GM18909 (cell line): Measurements from ENCODE around the gene PKN2.
"Not testable (repeated sequence)": the region's sequence is repeated elsewhere in the genome, so short reads cannot be mapped to it uniquely, and the experiment has no call there.

ENCODE experiments used
- ATAC-seq: cut with Tn5 transposase; IDR thresholded peaks from one replicate; pipeline ENCODE4 v1.9.1; 2021; ENCODE audit warnings: mild to moderate bottlenecking; ENCODE audit not compliant: unreplicated experiment, poor library complexity

Gene PKN2

DNA sequence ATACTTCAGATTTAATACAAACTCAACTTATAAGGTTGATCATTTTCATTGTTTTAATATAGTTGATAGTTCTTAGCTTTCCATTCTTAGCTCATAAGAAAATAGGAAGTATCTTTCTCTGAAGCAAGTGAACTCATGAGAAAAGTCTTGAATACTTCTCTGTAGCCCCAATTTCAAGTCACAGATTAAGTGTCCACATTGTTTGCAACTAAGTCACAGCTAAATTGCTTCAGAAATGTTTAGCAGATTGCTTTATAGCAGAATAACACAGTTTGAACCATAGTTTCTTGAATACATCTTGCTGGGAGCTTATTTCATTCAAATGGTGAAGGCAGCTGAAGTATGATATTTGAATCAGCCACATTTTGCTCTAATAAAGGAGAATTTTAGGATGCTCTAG, 10.6 kb upstream of the PKN2 start:
- ATAC-seq: no peak

DNA sequence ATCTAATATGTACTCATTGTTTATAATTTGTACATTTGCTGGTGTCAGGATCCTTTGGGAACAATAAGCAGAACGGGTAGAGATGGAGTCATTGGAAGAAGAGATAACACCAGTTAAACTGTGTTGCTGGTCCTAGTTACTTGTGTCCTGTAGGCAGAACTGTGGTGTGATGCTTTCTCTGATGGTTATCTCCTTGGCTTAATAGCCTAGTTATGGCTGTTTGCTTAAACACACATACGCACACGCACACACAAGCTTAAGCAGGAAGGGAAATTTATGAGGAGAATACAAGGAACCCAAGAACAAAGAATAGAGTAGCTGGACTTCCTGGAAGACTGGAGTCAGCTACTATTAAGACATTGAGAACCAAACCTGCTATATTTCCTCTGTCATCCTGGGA, 5.7 kb upstream of the PKN2 start:
- no peak for ATAC-seq

DNA sequence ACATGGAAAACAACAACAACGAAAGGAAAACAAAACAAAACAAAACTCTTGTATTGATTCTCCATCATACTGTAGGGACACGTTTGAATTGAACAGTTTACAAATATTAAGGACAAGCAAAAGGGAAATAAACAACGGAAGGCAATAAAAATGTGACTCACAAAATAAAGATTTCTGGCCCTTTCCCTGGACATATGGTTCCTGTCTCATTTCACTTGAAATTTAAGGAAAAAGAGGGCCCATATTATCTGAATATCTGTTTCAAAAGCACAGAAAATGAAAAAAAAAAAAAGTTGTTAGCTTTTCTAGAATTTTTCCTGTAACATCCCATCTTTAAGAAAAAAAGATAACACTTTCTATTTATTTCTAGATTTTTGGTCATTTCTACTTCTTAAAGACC, 3.6 kb upstream of the PKN2 start:
- no peak for ATAC-seq

DNA sequence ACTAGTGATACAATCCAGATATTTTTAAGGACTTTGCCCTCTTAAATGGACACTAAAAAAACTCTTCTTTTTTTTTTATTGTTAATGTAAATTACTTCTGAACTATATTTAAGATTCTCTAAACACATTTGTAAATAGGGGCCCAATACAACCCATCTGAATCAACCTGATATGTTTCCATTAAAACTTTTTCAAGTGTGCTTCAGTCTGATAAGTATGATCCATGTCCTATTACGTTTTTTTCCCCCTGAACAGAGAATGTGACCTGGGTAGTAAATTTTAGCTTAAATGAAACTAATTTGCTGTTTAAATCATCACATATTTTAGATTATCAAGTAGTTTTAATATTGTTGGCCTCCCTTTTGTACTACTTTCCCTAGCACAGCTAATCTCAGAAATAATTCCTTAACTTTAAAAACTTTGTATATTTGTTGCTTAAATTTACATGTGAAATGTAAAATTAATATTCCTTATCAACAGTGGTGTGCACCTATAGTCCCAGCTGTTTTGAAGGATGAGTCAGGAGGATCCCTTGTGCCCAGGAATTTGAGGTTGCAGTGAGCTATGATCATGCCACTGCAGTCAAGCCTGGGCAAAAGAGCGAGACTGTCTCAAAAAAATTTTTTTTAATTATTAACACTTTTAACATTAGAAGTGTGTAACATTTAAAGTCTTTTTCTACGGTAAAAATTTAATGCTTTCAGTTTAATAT, 3.0 kb upstream of the PKN2 start:
- ATAC-seq: no peak

DNA sequence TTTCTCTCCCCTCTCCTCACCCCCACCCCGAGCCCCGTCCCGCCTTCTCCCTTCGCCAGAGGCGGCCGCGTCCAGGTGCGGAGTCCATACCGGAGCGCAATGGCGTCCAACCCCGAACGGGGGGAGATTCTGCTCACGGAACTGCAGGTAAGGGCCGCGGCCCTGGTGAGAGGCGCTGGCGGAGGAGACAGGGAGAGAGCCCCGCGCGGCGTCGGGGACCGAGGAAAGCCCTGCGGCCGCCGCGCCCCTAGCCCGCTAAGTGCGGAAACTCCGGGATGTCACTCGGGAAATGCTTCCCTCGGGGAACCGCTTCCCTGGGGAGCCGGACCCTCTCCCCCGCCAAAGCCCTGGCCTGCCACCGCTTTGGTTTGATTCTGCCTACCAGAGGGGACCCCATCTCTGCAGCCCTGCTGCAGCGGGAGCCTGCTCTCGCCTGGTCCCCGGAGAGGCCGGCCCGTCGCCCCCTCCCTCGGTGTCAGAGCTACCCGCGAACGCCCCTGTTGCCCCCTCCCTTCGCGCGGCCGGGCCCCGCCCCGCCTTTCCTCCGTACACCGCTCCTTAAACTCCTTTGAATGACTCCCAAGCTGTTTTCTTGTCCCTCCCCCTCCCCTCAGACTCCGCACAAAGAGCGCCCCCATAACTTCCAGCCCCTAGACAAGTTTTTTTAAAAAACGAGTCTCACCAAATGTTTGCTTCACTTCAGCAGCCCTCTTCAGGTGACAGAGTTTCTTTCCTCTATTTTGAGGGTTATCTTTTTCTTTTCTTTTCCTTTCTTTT, 597 bp downstream of the PKN2 start:
- peak; percentile 47 for ATAC-seq

DNA sequence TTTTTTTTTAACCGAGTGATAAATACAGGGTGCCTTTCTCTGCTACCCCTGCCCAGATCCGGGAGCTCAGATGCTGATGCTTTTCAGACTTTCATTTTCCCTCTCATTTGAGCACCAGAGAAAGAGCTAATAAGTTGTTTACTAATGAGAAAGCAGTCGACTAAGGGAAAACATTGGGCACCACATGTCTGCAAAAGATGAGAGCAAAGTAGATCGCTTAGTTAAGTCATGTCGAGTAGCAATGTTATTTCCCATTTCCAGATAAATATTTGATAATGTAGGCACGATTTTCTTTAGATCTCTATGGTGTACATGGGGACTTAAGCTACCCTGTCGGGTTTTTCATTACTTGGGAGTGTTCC, 1.2 kb downstream of the PKN2 start:
- ATAC-seq: no peak

DNA sequence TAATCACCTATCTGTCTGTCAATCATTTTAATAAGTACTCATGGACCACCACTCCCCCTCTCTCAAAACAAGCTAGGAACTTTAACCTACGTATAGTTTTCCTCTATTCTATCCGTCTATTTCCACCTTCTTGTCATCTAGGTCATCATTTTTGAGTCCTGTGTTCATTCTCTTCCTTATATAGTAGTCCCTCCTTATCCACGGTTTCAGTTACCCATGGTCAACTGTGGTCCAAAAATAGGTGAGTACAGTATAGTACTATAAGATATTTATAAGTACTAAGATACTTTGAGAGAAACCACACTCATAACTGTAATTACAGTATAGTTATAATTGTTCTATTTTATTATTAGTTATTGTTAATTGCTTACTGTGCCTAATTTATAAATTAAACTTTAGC, 7.5 kb downstream of the PKN2 start:
- ATAC-seq: no peak

DNA sequence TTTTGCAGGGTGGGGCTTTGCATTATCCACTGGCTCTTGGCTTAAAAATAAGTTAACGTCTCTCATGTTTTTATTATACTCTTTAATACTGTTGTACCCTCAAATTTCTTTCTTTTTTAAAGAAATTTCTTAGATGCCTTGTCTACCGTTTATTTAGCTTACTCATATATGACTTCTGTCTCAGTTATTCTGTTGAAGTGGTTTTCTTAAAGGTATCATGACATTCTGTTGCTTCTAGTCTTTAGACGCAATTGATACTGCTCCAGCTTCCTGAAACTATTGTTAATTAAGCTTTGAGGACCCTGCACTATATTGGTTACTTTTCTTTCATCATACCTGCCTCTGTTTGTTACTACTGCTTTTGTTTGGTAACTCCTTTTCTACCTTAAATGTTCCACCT, 11.7 kb downstream of the PKN2 start:
- ATAC-seq: no peak

DNA sequence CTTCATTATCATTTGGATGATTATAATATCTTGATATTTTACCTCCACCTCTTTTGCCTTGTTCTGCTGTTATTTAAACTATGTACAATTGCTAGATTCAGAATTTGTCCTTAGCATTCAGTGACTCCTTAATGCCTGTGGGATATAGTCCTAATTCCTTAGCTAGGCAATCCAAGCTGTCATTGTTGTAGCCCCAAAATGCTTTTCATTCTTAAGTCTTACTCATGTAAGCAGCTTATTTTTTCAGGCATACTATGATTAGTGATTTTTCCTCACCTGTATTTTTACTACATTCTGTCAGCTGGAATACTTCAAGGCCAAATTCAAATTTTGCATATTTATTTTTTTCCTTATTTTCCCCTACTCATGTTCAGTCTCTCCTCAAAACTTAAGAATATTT, 13.4 kb downstream of the PKN2 start:
- ATAC-seq: no peak

DNA sequence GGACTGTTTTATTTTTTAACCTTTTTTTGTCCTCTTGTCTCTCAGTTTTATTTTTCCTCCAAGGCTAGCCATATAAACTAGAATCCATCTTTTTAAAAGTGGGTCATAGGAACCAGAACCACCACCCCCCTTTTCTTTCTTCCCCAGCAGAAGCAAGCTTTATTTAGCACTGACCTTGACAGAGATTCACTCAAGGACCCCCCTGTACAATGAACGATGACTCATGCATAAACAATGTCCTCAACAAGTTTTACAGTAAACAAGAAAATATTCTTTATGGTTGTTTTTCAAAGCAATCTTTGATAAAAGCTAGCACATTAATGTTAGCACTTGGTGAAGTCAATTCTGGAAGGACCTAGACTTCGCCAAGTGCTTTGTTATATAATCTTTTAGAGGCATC, 14.1 kb downstream of the PKN2 start:
- no peak for ATAC-seq

DNA sequence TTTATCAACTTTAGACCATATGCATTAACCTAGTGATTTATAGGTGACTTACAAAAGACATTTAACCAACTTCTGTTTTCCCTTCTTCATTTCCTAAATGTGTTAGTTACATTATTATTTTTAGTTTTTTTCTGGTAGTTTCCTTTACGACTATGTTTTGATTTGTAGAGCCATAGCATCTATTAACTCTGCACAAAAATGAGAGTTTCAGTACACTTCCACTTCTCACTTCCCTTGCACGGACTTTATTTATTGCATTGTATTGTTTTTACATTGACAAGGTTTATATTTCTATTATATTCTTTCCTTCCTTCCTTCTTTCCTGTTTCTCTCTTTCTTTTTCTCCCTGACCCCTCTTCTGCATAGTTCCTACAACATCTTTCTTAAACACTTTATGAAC, 14.7 kb downstream of the PKN2 start:
- ATAC-seq: no peak

DNA sequence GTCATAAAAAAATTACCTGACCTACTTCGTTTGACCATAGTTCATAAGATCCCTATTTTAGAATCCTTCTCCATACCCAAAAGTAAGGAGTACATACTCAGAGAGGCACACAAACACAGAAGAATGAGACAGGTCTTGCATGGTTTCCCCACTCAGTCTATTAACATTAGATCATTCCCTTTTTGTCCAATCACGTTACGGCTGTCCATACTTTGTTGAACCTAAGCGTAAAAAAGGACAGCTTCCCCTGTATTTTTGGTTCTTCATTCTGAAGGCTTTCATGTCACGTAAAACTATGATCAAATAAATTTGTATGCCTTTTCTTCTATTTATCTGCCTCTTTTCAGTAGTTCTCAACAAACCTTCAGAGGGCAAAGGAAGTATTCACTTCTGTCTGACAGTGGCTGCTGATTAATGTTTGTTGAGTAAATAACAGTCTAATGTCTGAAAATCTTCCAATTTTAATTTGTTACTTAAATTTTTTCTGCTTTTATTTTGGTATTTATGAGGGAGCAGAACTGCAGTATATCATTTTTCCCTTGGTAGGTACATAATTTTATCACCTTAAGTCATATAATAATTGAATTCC, 16.4 kb downstream of the PKN2 start:
- ATAC-seq: no peak

DNA sequence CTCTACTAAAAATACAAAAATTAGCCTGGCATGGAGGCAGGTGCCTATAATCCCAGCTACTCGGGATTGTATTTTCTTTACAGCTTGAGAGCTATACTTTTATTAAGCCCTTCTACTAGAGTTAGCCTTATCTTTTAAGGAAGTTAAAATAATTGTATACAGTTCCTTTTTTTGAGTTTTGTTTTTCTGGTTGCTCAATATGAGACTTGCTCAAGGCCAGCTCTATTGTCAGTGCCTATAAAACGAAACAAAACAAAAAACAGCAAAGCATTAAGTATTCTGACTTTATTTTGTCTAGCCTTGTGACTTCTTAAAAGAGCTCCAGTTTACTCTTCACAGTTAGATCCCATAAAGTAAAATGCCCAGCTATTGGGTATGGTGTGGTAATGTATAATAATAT, 17.2 kb downstream of the PKN2 start:
- peak; percentile 76 for ATAC-seq

DNA sequence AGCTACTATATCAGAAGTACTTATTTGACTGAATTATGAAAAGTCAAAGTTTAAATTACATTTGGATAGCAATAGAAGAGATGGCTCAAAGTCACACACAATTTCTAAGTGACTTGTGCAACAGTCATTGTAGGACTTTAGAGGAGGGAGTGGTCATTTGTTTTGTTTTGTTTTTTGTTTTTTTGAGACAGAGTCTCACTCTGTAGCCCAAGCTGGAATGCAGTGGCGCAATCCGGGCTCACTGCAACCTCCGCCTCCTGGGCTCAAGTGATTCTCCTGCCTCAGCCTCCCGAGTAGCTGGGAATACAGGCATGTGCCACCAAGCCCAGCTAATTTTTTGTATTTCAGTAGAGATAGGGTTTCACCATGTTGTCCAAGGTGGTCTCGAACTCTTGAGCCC, 17.7 kb downstream of the PKN2 start:
- not testable (repeated sequence) for ATAC-seq

DNA sequence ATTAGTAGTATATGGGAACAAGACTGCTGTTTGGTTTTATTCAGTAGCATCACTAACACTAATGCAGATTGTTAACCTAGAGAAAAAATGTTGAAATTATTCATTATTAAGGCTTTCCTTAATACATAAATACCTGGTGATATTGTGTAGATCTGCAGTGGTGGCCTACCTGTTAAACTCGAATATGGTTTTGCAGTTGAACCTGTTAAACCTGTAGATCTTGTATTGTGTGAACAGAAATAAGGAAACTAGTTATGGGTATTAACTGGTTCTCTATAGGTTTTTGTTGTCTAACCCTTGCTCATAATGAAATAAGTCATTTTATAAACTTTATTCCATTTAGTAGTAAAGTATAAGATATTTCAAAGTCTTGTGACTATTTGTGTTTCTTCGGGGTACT, 23.9 kb downstream of the PKN2 start:
- no peak for ATAC-seq

DNA sequence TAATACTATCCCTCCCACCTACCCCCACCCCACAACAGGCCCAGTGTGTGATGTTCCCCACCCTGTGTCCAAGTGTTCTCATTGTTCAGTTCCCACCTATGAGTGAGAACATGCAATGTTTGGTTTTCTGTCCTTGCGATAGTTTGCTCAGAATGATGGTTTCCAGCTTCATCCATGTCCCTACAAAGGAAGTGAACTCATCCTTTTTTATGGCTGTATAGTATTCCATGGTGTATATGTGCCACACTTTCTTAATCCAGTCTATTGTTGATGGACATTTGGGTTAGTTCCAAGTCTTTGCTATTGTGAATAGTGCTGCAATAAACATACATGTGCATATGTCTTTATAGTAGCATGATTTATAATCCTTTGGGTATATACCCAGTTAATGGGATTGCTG, 28.8 kb downstream of the PKN2 start:
- not testable (repeated sequence) for ATAC-seq

DNA sequence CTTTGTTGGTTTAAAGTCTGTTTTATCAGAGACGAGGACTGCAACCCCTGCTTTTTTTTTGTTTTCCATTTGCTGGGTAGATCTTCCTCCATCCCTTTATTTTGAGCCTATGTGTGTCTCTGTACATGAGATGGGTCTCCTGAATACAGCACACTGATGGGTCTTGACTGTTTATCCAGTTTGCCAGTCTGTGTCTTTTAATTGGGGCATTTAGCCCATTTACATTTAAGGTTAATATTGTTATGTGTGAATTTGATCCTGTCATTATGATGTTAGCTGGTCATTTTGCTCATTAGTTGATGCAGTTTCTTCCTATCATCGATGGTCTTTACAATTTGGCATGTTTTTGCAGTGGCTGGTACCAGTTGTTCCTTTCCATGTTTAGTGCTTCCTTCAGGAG, 32.5 kb downstream of the PKN2 start:
- ATAC-seq: not testable (repeated sequence)

DNA sequence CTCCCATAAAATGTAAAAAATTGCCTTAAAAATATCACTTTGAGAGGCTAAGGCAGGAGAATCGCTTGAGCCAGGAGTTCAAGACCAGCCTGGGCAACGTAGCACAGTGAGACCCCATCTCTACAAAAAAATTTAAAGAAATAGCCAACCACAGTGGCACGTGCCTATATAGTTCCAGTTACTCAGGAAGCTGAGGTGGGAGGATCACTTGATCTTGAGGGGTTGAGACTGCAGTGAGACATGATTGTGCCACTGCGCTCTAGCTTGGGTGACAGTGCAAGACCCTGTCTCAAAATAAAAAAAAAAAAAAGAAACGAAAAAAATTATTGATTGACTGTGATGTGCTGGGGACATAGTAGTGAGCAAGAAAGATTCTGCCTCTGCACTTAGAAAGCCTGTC, 38.4 kb downstream of the PKN2 start:
- no peak for ATAC-seq

DNA sequence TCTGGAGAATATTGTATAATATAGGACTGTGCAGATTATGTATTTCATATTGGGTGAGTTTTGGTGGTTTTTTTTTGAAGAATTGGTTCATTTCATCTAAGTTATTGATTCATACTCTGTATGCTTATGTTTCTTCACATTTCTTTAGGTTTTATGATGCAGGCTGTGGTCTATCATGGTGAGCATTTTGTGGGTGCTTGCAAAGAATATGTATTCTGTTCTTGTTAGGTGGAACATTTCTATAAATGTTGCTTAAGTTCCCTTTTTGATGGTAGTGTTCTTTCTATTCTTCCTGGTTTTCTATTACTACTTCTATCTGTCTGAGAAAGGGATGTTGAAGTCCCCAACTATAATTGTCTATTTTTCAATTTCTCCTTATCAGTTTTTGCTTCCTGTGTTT, 42.6 kb downstream of the PKN2 start:
- no peak for ATAC-seq

DNA sequence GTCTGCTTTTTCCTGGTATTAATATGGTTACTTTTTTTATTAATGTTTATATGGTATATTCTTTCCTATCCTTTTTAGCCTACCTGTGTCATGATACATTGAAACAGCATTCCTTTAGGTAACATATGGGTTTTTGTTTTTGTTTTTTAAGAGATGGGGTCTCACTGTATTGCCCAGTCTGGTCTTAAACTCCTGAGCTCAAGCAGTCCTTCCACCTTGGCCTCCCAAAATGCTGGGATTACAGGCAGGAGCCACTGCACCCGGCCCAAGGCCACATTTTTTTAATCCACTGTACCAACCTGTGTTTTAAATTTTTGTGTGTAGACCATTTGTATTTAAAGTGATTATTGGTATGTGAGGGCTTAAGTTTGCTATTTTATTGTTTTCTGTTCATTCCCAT, 43.1 kb downstream of the PKN2 start:
- ATAC-seq: no peak

DNA sequence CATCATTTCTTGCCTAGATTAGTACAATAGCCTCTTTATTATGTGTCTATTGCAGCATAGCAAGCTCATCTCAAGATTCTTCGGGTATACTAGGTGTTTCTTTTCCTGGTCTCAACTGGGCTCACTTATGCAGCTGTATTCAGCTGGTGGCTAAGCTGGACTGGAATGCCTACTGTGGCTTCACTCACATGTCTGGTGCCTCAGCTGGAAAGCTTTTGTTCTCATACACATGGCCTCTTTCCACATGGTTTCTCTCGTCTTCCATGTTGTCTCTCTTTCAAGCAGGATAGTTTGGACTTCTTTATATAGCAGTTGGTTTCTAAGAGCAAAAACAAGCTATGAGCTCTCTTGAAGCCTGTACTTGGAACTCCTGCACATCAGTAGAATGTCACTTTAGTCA, 45.2 kb downstream of the PKN2 start:
- no peak for ATAC-seq
